Lower lobe of right lung (tissue), 2 donors: ENCODE measurements around the gene JARID2. TPM values are rescaled to one million over a fixed set of nuclear protein-coding genes. Genes with fewer than 3 reads are reported as not detected.

Experiments
- ATAC-seq, 2 donors: fragments of 200-7000 bp; cut with Tn5 transposase; one replicate each; pipeline ENCODE4 v1.9.1; 2020 to 2022; ENCODE audit warnings: mild to moderate bottlenecking in 2 of 2, moderate library complexity in 2 of 2
- DNase-seq: peaks from one replicate; pipeline ENCODE4 v3.0.0-alpha.2; 2020
- H3K27ac ChIP-seq: fragments of 200-600 bp; one replicate; pipeline ENCODE4 v1.8.0; 2022
- H3K27me3 ChIP-seq: fragments of 200-600 bp; one replicate; pipeline ENCODE4 v1.8.0; 2022; ENCODE audit warnings: low read depth
- H3K36me3 ChIP-seq: fragments of 200-600 bp; one replicate; pipeline ENCODE4 v1.8.0; 2022; ENCODE audit warnings: mild to moderate bottlenecking
- H3K4me1 ChIP-seq: fragments of 200-600 bp; one replicate; pipeline ENCODE4 v1.8.0; 2022
- H3K4me3 ChIP-seq: fragments of 200-600 bp; one replicate; pipeline ENCODE4 v1.8.0; 2022; ENCODE audit warnings: mild to moderate bottlenecking
- H3K9me3 ChIP-seq: fragments of 200-600 bp; one replicate; pipeline ENCODE4 v1.8.0; 2022
- intact Hi-C: fragments of 100-400 bp; cut with DNase I; formaldehyde crosslinking; loops from one replicate; pipeline ENCODE4 v1.11.0; 2022
- total RNA-seq: library from RNA; stranded (reverse); fragmentation: NEBNext Ultra II Directional; extraction: Animal tissue kit (Norgen Biotek cat#: 25700); gene quantifications from one replicate; pipeline ENCODE4 v1.2.1, GENCODE V29; 2021
- TF ChIP-seq, protein P1 (sequence below): fragments of 200-600 bp; IDR thresholded peaks from one replicate; pipeline ENCODE4 v1.8.0; 2022; ENCODE audit warnings: antibody characterized with exemption, mild to moderate bottlenecking
- donor health status: DM: no; HTN: yes; CAD: no; lungs with severe emphysema.

JARID2 gene
- total RNA-seq, 1 donor from 2014 or later: 16.0 TPM

DNA sequence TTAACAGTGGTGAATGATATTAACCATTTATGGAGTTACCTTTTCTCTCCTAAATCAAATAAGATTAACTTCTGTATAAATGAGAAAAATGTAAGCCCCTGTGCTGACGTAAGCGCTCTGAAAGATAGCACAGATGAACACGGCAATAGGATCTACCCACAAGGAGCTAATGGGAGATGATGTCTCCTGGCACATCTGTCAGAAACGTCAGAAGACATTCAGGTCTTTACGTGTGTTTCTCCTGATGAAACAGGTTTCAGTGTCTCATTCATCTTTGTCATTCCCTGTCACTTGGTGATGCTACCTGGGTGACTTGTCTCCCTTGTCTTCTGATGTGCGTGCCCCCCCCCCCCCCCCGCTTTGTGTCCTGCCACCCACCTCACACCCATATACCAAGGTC, 227.3 kb downstream of the JARID2 start:
- Histone ChIP-seq H3K9me3 (no peaks in the 10 kb centered on the region), H3K27me3 (no peaks in the 10 kb centered on the region), H3K27ac (peak overlapping the region; percentile 9), H3K36me3 (peaks cover 19% of the 10 kb centered on the region), H3K4me3 (no peak overlapping the region), H3K4me1 (peaks cover 26% of the 10 kb centered on the region)
- intact Hi-C loops: no loop called here
- ATAC-seq (no peak), DNase-seq (no peak)
- TF ChIP-seq, protein P1, sequence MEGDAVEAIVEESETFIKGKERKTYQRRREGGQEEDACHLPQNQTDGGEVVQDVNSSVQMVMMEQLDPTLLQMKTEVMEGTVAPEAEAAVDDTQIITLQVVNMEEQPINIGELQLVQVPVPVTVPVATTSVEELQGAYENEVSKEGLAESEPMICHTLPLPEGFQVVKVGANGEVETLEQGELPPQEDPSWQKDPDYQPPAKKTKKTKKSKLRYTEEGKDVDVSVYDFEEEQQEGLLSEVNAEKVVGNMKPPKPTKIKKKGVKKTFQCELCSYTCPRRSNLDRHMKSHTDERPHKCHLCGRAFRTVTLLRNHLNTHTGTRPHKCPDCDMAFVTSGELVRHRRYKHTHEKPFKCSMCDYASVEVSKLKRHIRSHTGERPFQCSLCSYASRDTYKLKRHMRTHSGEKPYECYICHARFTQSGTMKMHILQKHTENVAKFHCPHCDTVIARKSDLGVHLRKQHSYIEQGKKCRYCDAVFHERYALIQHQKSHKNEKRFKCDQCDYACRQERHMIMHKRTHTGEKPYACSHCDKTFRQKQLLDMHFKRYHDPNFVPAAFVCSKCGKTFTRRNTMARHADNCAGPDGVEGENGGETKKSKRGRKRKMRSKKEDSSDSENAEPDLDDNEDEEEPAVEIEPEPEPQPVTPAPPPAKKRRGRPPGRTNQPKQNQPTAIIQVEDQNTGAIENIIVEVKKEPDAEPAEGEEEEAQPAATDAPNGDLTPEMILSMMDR: no peak

DNA sequence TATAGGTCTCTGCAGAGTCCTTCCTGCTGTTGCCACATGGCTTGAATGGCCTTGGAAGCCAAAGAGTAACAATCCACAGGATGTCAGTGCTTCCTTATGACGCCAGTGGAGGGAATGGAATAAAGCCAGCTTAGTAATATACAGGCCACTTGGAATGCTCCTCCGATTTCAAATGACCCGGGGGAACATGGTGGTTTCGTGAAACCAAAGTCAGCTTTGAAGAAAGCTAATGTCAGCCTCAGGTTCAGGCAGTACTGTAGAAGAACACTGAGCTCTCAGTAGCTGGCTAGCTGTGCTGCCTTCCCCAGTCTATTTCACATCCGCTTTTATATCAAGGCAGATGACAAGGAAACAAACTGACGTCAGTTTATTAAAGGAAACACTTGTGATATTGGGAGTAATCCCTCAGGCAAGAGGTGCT, 227.9 kb downstream of the JARID2 start:
- TF ChIP-seq, protein P1: no peak
- ATAC-seq (peak; percentile 41 to 63), DNase-seq (no peak)
- intact Hi-C loops: no loop called here
- peaks cover 26% of the 10 kb centered on the region for H3K4me1 ChIP-seq
- H3K36me3 ChIP-seq: peaks cover 15% of the 10 kb centered on the region
- no peaks in the 10 kb centered on the region for H3K9me3 ChIP-seq
- no peak overlapping the region for H3K4me3 ChIP-seq
- H3K27me3 ChIP-seq: no peaks in the 10 kb centered on the region
- peak overlapping the region; percentile 2 for H3K27ac ChIP-seq

GRCh38 chr6:15474196-15474595, 228.3 kb downstream of the JARID2 start:
- Histone ChIP-seq H3K36me3 (peaks cover 13% of the 10 kb centered on the region), H3K4me1 (peaks cover 26% of the 10 kb centered on the region), H3K27me3 (no peaks in the 10 kb centered on the region), H3K9me3 (no peaks in the 10 kb centered on the region), H3K27ac (peak overlapping the region; percentile 2), H3K4me3 (no peak overlapping the region)
- intact Hi-C loops: no loop called here
- TF ChIP-seq, protein P1: no peak
- ATAC-seq: no peak
- no peak for DNase-seq

DNA sequence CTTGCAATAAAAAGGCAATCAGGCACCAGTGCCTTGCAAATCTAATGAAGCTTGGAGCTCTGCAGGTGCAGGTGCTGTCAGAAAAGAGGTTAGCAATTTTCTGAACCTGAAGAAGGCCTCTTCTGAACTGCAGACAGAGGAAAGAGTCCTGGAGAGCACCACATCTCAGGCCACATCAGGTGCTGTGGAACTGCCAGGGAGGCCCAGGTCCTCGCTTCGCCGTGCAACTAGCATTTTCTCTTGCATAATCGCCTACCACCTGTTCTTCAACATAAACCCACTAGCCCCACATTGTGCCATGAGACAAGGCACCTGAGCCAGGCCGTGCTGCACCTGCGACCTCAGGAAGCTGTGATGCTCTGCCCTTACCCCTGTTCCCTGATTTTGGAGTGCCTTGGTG, 229.4 kb downstream of the JARID2 start:
- intact Hi-C loops: no loop called here
- no peak overlapping the region for H3K27ac ChIP-seq

DNA sequence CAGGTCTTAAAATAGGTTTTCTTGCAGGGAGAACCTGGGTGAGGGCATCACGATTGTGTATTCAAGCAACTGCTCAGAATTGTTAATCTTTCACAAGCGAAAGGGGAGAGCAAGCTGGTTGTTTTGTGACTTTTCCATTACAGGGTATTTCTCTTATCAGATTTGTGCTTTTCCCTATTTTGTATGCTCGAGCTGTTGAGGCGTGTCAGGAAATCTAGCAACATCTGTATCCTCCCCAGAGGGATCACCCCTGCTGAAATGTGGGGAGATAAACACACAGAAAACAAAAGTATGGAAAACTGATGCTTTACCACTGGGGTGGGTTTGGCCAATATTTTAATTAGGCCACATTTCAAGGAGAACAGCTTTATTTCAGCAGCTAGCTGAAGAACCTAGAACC, 230.0 kb downstream of the JARID2 start:
- TF ChIP-seq, protein P1: no peak
- H3K9me3 ChIP-seq: no peaks in the 10 kb centered on the region
- no peak overlapping the region for H3K4me3 ChIP-seq
- DNase-seq (no peak), ATAC-seq (no peak)
- H3K36me3 ChIP-seq: no peaks in the 10 kb centered on the region
- H3K27ac ChIP-seq: no peak overlapping the region
- no peaks in the 10 kb centered on the region for H3K27me3 ChIP-seq
- intact Hi-C loops: no loop called here
- peaks cover 33% of the 10 kb centered on the region for H3K4me1 ChIP-seq

More for the DNA sequence above, 229.4 kb downstream of the JARID2 start:
- Histone ChIP-seq H3K4me1 (peaks cover 27% of the 10 kb centered on the region), H3K36me3 (peaks cover 6% of the 10 kb centered on the region), H3K4me3 (no peak overlapping the region), H3K9me3 (no peaks in the 10 kb centered on the region), H3K27me3 (no peaks in the 10 kb centered on the region)
- TF ChIP-seq, protein P1: no peak
- no peak for ATAC-seq
- DNase-seq: no peak
